SK-N-MC (cell line): ENCODE measurements around the gene GDPD5.
A peak's percentile ranks its signal among the peaks of the same experiment; 100 is the strongest.

ENCODE experiments used
- EZH2 ChIP-seq: fragments of 200-600 bp; sonication (generic); IDR thresholded peaks from one replicate; pipeline ENCODE4 v1.6.1; 2017; ENCODE audit warnings: antibody characterized with exemption
- POLR2AphosphoS5 ChIP-seq: IDR thresholded peaks from 2 replicates; pipeline ENCODE4 v1.6.1; 2012; ENCODE audit warnings: mild to moderate bottlenecking, low read depth, low read length, borderline replicate concordance

- peak; percentile 100 for TF ChIP-seq POLR2AphosphoS5
- no peak for TF ChIP-seq EZH2
Observed at GRCh38 chr11:75399344-75400145, 126.2 kb downstream of the GDPD5 start, which contains the start of gene RPS3.
